AG10803 (cell line): ENCODE measurements around the gene SCAMP5.

Source experiments
- DNase-seq: peaks from one replicate; pipeline ENCODE4 v3.0.0; 2010; ENCODE audit warnings: low read depth
- H3K4me3 ChIP-seq: 2 replicates; pipeline ENCODE4 v1.5.1; 2011; ENCODE audit warnings: mild to moderate bottlenecking, low read length, control low read depth
- TF ChIP-seq, protein P1 (sequence below): conservative IDR thresholded peaks from 2 replicates; pipeline ENCODE4 v1.5.1; 2011; ENCODE audit warnings: mild to moderate bottlenecking, low read length, control low read depth, inconsistent platforms

The SCAMP5 gene

DNA sequence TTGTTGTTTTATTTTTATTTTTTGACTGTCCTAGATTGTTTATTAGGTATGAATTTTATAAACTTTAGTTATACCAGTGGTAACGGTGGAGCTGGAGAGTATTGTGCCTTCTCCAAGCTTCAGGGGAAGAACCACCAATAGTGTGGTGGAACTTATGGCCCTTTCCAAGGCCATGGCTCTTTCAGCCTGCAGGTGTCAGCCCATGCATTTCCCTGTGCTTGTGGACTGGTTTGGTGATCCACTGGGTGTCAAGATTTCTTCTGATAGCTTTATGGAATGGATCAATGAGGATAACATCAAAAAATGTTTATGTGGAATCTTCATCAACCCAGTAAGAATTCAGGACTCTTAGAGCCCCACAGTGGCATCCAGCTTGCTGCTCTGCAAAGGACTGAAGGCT, 19.2 kb upstream of the SCAMP5 start:
- DNase-seq = no peak
- TF ChIP-seq, protein P1, sequence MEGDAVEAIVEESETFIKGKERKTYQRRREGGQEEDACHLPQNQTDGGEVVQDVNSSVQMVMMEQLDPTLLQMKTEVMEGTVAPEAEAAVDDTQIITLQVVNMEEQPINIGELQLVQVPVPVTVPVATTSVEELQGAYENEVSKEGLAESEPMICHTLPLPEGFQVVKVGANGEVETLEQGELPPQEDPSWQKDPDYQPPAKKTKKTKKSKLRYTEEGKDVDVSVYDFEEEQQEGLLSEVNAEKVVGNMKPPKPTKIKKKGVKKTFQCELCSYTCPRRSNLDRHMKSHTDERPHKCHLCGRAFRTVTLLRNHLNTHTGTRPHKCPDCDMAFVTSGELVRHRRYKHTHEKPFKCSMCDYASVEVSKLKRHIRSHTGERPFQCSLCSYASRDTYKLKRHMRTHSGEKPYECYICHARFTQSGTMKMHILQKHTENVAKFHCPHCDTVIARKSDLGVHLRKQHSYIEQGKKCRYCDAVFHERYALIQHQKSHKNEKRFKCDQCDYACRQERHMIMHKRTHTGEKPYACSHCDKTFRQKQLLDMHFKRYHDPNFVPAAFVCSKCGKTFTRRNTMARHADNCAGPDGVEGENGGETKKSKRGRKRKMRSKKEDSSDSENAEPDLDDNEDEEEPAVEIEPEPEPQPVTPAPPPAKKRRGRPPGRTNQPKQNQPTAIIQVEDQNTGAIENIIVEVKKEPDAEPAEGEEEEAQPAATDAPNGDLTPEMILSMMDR = no peak
- H3K4me3 ChIP-seq = no peak overlapping the region

DNA sequence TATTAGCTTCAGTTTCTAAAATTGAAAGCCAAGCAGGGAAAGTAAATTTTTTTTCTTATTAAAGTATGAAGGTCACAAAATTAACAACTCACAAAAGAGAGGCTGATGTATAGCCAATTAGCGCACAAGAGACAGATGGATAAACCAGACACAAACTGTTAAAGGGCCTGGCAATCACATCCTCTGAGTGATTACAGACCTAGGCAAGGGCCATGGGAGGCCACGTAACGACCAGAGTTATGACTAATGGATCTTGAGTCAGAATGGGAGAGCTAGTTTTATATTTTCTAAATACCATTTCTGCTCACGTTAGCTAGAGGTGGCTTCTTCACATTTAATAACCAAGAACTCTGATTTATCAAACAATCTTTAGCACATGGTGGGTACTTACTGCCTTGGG, 17.8 kb upstream of the SCAMP5 start:
- TF ChIP-seq, protein P1 = no peak
- no peak overlapping the region for H3K4me3 ChIP-seq
- no peak for DNase-seq

GRCh38 chr15:74978077-74978476, 17.3 kb upstream of the SCAMP5 start:
- H3K4me3 ChIP-seq = no peak overlapping the region
- TF ChIP-seq, protein P1 = no peak
- no peak for DNase-seq

DNA sequence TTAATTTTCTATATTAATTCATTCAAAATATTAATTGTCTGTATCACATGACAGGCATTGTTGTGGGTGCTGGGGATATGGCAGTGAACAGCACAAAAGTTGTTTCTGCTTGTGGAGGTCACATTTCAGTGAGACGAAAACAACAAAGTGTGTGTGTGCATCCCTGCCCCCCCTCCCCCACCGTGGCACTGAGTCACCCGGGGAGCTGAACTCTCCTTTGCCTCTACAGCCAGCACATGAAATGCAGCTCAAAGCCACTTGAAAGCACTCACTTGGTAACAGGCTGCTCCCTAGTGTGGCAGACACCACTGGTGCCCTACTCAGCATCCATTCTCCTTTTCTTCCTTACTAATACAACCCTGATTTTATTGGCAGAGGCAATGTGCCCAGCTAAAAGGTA, 16.9 kb upstream of the SCAMP5 start:
- TF ChIP-seq, protein P1 = no peak
- peak; percentile 33 for DNase-seq
- H3K4me3 ChIP-seq = no peak overlapping the region

DNA sequence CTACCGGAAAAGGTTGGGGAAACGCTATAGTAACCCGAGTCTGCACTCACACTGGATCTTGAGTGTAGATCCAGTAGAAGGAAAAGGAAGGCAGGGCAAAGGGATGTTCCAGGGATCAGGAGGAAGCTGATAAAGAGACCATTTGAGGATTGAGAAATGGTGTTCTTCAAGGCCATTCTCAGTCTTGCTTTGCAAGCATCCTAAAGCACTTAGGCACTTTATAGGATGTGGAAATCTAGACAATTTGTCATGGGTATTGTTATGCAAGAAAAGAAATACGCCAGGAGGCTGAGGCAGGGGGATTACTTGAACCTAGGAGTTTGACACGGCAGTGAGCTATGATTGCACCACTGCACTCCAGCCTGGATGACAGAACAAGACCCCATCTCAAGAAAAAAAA, 13.2 kb upstream of the SCAMP5 start:
- H3K4me3 ChIP-seq = no peak overlapping the region
- TF ChIP-seq, protein P1 = no peak
- no peak for DNase-seq

GRCh38 chr15:74983725-74984231, 11.6 kb upstream of the SCAMP5 start:
- no peak overlapping the region for H3K4me3 ChIP-seq
- DNase-seq = no peak
- TF ChIP-seq, protein P1 = no peak

DNA sequence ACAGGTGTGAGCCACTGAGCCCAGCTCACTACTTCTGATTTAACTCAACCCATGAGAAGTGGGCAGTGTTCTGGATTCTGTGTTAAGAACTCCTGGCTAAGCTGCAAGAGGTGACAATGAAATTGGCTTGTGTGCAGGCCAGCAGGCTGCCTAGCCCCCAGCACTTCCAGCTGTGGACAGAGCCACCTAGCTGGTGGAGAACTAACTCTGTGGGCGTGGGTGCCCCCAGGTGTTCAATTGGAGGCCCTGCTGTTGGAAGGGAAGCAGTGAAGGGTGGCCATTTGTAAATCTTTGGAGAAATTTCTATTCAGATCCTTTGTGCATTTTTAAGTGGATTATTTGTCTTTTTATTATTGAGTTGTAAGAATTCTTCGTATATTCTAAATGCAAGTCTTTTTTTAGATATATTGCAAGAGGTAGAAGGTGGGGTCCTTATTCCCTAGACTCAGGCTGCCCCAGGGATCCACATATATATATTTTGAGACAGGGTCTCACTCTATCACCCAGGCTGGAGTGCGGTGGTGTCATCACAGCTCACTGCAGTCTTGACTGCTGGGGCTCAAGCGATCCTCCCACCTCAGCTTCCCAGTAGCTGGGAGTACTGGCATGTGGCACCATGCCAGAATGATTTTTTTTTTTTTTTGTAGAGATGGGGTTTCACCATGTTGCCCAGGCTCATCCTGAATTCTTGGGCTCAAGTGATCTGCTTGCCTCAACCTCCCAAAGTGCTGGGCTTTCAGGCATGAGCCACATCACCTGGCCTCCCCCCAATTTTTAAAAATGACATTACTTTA, 7.2 kb upstream of the SCAMP5 start:
- no peak for DNase-seq
- H3K4me3 ChIP-seq = no peak overlapping the region
- TF ChIP-seq, protein P1 = peak; percentile 18; the same call in 1 of the 2 replicates
